ENCODE measurements around the gene CCDC184.

CCDC184 gene

GRCh38 chr12:48156652-48157017, 26.8 kb upstream of the CCDC184 start:
- TF ChIP-seq ESRRG (CRISPR knock-in tag; IDR thresholded peaks at IDR 0.05) (no peak), ZFP30 (CRISPR knock-in tag; IDR thresholded peaks at IDR 0.05) (no peak), ARNTL (CRISPR knock-in tag; IDR thresholded peaks at IDR 0.05; ENCODE audit: borderline replicate concordance, low read depth) (no peak), ZNF8 (CRISPR knock-in tag; IDR thresholded peaks at IDR 0.05) (no peak), TSHZ2 (CRISPR knock-in tag; IDR thresholded peaks at IDR 0.05) (no peak), ISL1 (CRISPR knock-in tag; IDR thresholded peaks at IDR 0.05) (no peak), TCF4 (CRISPR knock-in tag; IDR thresholded peaks at IDR 0.05; ENCODE audit: borderline replicate concordance) (no peak), ZFP3 (CRISPR knock-in tag; IDR thresholded peaks at IDR 0.05) (no peak), ZC3H10 (CRISPR knock-in tag; IDR thresholded peaks at IDR 0.05) (no peak), SNAI2 (CRISPR knock-in tag; IDR thresholded peaks at IDR 0.05) (no peak), OSR1 (CRISPR knock-in tag; IDR thresholded peaks at IDR 0.05) (no peak), CSDC2 (CRISPR knock-in tag; IDR thresholded peaks at IDR 0.05) (no peak), CSRNP3 (CRISPR knock-in tag; IDR thresholded peaks at IDR 0.05) (no peak), TOX (CRISPR knock-in tag; IDR thresholded peaks at IDR 0.05; ENCODE audit: borderline replicate concordance) (no peak), PATZ1 (CRISPR knock-in tag; IDR thresholded peaks at IDR 0.05; ENCODE audit: borderline replicate concordance) (no peak), GLIS3 (CRISPR knock-in tag; IDR thresholded peaks at IDR 0.05) (no peak), ZNF70 (CRISPR knock-in tag; IDR thresholded peaks at IDR 0.05) (no peak)
- ATAC-seq = peak; percentile 26

GRCh38 chr12:48157018-48157888, 26.2 kb upstream of the CCDC184 start, which contains the start of gene ASB8:
ASB8 (minus strand) TSS chr12:48157515; CDS start chr12:48153496, 4,019 bp downstream.
- TF ChIP-seq PATZ1 (CRISPR knock-in tag; IDR thresholded peaks at IDR 0.05; ENCODE audit: borderline replicate concordance) = peak; percentile 82; the same call in 1 of the 2 replicates
- TF ChIP-seq SNAI2 (CRISPR knock-in tag; IDR thresholded peaks at IDR 0.05) = no peak
- peak; percentile 95 for ATAC-seq

GRCh38 chr12:48157889-48158370, 25.5 kb upstream of the CCDC184 start:
- TF ChIP-seq ARNTL (CRISPR knock-in tag; IDR thresholded peaks at IDR 0.05; ENCODE audit: borderline replicate concordance, low read depth) (no peak), ZNF8 (CRISPR knock-in tag; IDR thresholded peaks at IDR 0.05) (no peak), POU6F1 (CRISPR knock-in tag; IDR thresholded peaks at IDR 0.05; ENCODE audit: borderline replicate concordance, low read depth) (no peak), PATZ1 (CRISPR knock-in tag; IDR thresholded peaks at IDR 0.05; ENCODE audit: borderline replicate concordance) (no peak), ZFP3 (CRISPR knock-in tag; IDR thresholded peaks at IDR 0.05) (no peak), CSRNP3 (CRISPR knock-in tag; IDR thresholded peaks at IDR 0.05) (no peak), SNAI2 (CRISPR knock-in tag; IDR thresholded peaks at IDR 0.05) (no peak)
- ATAC-seq = no peak; the same call in 2 of the 3 replicates

Data from SK-N-SH treated with all-trans-retinoic acid at 6 μM for 48 hours (cell line).